GM18867 (cell line): ENCODE measurements around the gene CUZD1.

Source experiments
- ATAC-seq: cut with Tn5 transposase; IDR thresholded peaks from one replicate; pipeline ENCODE4 v1.9.1; 2021; ENCODE audit warnings: mild to moderate bottlenecking, moderate library complexity; ENCODE audit not compliant: unreplicated experiment

Gene CUZD1

DNA sequence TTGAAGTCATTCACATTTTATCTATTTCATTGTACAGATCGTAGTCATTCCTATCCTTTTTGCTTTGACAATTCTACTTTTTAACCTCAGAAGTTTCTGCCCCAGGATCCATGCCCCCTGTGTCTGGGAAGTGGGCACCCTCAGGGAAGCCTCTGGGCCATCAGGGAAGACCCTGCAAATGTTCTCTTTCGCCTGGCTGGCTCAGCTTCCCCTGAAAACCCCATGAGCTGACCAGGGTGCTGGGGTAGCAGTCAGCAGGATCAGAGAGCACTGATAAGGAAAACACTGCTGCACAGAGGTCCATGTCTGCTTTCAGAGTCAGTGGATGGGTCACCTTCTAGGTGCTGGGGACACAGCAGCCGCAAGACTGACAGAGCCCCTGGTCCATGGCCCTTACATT, 23.8 kb downstream of the CUZD1 start:
- no peak for ATAC-seq

GRCh38 chr10:122815458-122815857, 30.2 kb downstream of the CUZD1 start:
- ATAC-seq = no peak

- no peak for ATAC-seq
Observed at GRCh38 chr10:122814493-122814892, 31.2 kb downstream of the CUZD1 start.

DNA sequence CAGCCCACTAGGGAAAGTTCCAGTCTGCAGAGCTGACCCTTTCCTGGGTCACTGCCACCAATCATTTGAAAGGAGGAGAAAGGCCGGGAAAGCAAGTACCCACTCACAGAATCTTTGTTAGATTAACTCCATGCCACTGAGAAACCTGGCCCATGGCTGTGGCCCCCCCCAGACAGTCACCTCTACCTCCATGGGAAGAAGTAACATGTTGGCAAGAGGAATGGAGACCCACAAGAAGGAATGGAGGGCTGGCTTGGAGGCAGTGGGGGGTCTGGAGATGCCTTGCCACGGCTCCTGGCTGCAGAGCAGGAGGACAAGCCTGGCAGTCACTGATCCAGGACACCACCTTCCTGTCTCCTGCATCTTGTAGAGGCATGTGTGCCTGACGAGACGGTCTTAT, 32.9 kb downstream of the CUZD1 start:
- ATAC-seq = no peak

- ATAC-seq = no peak
Observed at GRCh38 chr10:122802282-122802681, 43.4 kb downstream of the CUZD1 start.

DNA sequence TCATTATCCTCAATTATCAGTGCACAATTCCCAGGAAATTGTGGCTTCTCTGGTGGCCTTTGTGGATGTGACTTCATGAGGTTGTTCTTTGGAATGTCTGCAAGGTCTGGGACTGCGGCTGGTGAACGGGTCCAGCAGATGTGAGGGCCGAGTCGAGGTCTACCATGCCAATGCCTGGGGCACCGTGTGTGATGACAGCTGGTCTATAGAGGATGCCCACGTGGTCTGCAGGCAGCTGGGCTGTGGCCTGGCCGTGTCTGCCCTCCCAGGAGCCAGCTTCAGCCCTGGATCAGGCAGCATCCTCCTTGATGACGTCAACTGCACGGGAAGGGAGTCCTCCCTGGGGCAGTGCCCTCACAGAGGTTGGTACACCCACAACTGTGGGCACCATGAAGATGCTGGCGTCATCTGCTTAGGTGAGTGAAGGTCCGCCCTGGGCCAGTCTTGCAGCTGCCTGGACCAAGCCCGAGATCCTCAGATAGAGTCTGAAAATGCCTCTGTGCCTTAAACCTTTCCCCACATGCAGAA, 46.9 kb downstream of the CUZD1 start:
- no peak for ATAC-seq

DNA sequence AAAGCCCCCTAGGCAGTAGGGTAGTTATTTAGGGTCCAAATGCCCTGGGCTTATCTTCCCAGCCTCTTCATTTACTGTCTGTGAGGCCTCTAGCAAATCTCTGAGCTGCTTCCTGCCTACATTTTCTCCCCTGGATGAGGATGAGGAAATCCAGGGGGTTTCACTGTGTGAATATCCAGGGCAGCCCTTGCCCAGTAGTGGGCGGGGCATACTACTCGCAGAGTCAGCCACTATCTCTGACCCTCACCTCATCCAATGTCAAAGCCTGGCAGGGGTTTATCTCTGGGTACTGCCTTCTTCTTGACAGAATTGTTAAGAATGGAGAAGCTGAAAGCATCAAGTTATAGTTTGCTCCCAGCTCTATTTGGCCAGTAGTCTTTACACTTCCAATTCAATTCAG, 48.9 kb downstream of the CUZD1 start:
- no peak for ATAC-seq

DNA sequence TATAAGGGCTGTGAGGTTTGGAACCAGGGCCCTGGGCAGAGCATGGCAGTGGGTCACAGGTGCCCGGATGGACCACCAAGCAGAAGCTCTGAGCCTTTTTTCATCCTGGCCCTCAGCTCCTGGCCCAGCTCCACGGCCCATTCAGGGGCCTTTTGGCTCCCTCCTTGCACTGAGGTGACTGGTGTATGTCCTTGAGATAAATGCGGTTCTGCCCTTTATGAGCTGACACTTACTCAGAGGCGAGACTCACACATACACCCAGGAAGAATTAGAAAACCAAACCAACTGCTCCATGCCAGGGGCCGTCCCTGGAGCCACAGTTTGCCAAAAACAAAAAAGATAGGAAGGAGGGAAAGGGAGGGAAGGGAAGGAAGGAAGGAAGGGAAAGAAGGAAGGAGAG, 49.7 kb downstream of the CUZD1 start:
- ATAC-seq = no peak

- no peak for ATAC-seq
Observed at GRCh38 chr10:122786269-122786668, 59.4 kb downstream of the CUZD1 start.

DNA sequence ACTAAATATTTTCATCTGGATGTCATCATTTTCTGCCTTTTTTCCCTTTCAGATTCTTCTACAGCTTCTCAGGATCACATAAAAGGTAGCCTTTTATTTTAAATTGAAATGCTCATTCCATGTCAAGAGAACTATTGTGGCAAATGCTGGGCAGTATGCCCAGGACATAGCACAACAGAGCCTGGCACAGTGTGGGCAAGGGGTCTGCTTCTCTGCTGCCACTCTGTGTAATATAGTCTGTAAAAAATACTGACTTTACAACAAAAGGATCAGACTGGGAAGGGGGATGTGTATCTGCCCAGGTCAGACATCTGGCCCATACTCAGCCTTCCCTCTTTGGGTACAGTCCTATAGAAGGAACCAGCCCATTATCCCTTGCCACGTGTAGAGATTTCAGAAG, 62.7 kb downstream of the CUZD1 start:
- ATAC-seq = no peak
